MM.1S (cell line): Measurements from ENCODE around the gene PRADC1.

ENCODE experiments used
- DNase-seq: peaks from one replicate; pipeline ENCODE4 v3.0.0-alpha.2; 2015
- H2AFZ ChIP-seq: fragments of 300-600 bp; sonication (generic); 2 replicates; pipeline ENCODE4 v1.6.0; 2016; ENCODE audit warnings: antibody characterized with exemption, low read length
- H3F3A ChIP-seq: fragments of 300-600 bp; sonication (generic); 2 replicates; pipeline ENCODE4 v1.6.1; 2016; ENCODE audit warnings: mild to moderate bottlenecking, antibody characterized with exemption, low read length, moderate library complexity, mixed read lengths; ENCODE audit not compliant: insufficient read depth
- H3K27ac ChIP-seq: fragments of 300-600 bp; sonication (generic); 2 replicates; pipeline ENCODE4 v1.5.1; 2016; ENCODE audit warnings: mild to moderate bottlenecking, low read length
- H3K27me3 ChIP-seq: fragments of 300-600 bp; sonication (generic); replicated peaks from 2 replicates; pipeline ENCODE4 v1.6.0; 2016; ENCODE audit warnings: low read length; ENCODE audit not compliant: insufficient read depth
- H3K36me3 ChIP-seq: fragments of 300-600 bp; sonication (generic); replicated peaks from 2 replicates; pipeline ENCODE4 v1.6.1; 2016; ENCODE audit warnings: mild to moderate bottlenecking, low read length, mixed read lengths; ENCODE audit not compliant: insufficient read depth
- H3K4me1 ChIP-seq: fragments of 300-600 bp; sonication (generic); 2 replicates; pipeline ENCODE4 v1.6.1; 2016; ENCODE audit warnings: low read length, mixed read lengths
- H3K4me2 ChIP-seq: fragments of 300-600 bp; sonication (generic); 2 replicates; pipeline ENCODE4 v1.6.0; 2016; ENCODE audit warnings: low read depth, low read length
- H3K4me3 ChIP-seq: fragments of 300-600 bp; sonication (generic); 2 replicates; pipeline ENCODE4 v1.5.1; 2016; ENCODE audit warnings: low read length, mixed read lengths
- H3K79me2 ChIP-seq: fragments of 300-600 bp; sonication (generic); 2 replicates; pipeline ENCODE4 v1.6.1; 2016; ENCODE audit warnings: mixed run types, low read length, mixed read lengths
- H3K9ac ChIP-seq: fragments of 300-600 bp; sonication (generic); 2 replicates; pipeline ENCODE4 v1.6.1; 2016; ENCODE audit warnings: low read length, mixed read lengths
- H3K9me2 ChIP-seq: fragments of 300-600 bp; sonication (generic); replicated peaks from 2 replicates; pipeline ENCODE4 v1.6.1; 2016; ENCODE audit warnings: mild to moderate bottlenecking, low read length, mixed read lengths; ENCODE audit not compliant: insufficient read depth
- H3K9me3 ChIP-seq: fragments of 300-600 bp; sonication (generic); replicated peaks from 2 replicates; pipeline ENCODE4 v1.6.1; 2016; ENCODE audit warnings: mild to moderate bottlenecking, low read length, mixed read lengths; ENCODE audit not compliant: insufficient read depth
- H4K20me1 ChIP-seq: fragments of 300-600 bp; sonication (generic); 2 replicates; pipeline ENCODE4 v1.6.1; 2016; ENCODE audit warnings: mild to moderate bottlenecking, low read length, moderate library complexity, mixed read lengths; ENCODE audit not compliant: insufficient read depth
- EZH2phosphoT487 ChIP-seq: fragments of 300-600 bp; sonication (generic); IDR thresholded peaks from 2 replicates; pipeline ENCODE4 v1.6.1; 2018; ENCODE audit warnings: antibody characterized with exemption, low read length
- TF ChIP-seq, protein P1 (sequence below): fragments of 300-600 bp; sonication (generic); IDR thresholded peaks from 2 replicates; pipeline ENCODE4 v1.5.1; 2016; ENCODE audit warnings: antibody characterized with exemption, low read length, mixed read lengths

Gene PRADC1

DNA sequence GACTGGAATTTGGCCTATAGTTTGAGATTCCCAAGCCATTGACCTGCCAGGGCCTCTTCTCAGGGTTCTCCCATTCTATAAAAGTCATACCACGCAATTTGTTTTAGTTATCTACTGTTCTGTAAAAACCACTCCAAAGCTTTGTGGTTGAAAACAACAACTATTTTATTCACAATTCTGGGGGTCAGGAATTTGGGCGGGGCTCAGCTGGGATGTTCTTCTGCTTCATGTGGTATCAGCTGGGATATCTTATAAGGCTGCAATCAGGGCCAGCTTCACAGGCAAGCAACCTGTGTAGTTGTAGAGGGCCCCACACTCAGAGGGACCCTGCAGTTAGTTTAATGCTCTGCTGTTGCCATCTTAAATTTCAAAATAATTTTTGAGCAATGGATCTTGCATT, 47.1 kb downstream of the PRADC1 start:
- Histone ChIP-seq H2AFZ (no peak overlapping the region), H4K20me1 (no peaks in the 10 kb centered on the region), H3K9me3 (no peaks in the 10 kb centered on the region), H3K4me3 (no peak overlapping the region), H3K4me1 (no peaks in the 10 kb centered on the region), H3K9ac (no peak overlapping the region), H3K27me3 (no peaks in the 10 kb centered on the region), H3K36me3 (no peaks in the 10 kb centered on the region), H3K27ac (no peak overlapping the region), H3K9me2 (no peaks in the 10 kb centered on the region), H3K79me2 (no peaks in the 10 kb centered on the region), H3K4me2 (no peak overlapping the region), H3F3A (no peaks in the 10 kb centered on the region)
- DNase-seq = no peak
- TF ChIP-seq EZH2phosphoT487 = no peak
- TF ChIP-seq, protein P1, sequence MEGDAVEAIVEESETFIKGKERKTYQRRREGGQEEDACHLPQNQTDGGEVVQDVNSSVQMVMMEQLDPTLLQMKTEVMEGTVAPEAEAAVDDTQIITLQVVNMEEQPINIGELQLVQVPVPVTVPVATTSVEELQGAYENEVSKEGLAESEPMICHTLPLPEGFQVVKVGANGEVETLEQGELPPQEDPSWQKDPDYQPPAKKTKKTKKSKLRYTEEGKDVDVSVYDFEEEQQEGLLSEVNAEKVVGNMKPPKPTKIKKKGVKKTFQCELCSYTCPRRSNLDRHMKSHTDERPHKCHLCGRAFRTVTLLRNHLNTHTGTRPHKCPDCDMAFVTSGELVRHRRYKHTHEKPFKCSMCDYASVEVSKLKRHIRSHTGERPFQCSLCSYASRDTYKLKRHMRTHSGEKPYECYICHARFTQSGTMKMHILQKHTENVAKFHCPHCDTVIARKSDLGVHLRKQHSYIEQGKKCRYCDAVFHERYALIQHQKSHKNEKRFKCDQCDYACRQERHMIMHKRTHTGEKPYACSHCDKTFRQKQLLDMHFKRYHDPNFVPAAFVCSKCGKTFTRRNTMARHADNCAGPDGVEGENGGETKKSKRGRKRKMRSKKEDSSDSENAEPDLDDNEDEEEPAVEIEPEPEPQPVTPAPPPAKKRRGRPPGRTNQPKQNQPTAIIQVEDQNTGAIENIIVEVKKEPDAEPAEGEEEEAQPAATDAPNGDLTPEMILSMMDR = no peak
